NCI-H460 (cell line): Measurements from ENCODE around the gene RPP14. TPM values are rescaled to one million over a fixed set of nuclear protein-coding genes. Genes with fewer than 3 reads are reported as not detected.
A peak's percentile ranks its signal among the peaks of the same experiment; 100 is the strongest.
"Not testable (repeated sequence)": the region's sequence is repeated elsewhere in the genome, so short reads cannot be mapped to it uniquely, and the experiment has no call there.

Experiments used
- DNase-seq: peaks from one replicate; pipeline ENCODE4 v3.0.0-alpha.2; 2016; ENCODE audit warnings: low read depth; ENCODE audit errors: extremely low read depth
- polyA plus RNA-seq: library from polyadenylated mRNA; depleted of rRNA; stranded (reverse); fragments of >200 nt; gene quantifications from 2 replicates; pipeline ENCODE4 v1.2.3, GENCODE V29; 2014; cell fraction: nucleus; rRNA removed
- total RNA-seq: library from RNA; depleted of rRNA; stranded (reverse); fragments of >200 nt; shearing (Covaris generic); gene quantifications from 2 replicates; pipeline ENCODE4 v1.2.3, GENCODE V29; 2014; rRNA removed

The RPP14 gene
- total RNA-seq = 17.8 and 17.9 TPM in 2 replicates
- 8.9 and 10.2 TPM in 2 replicates for polyA plus RNA-seq

- DNase-seq = peak; percentile 92
These were observed at the start of gene RPP14, which contains the start of gene HTD2 for GRCh38 chr3:58305882-58306711. RPP14 (plus strand) TSS chr3:58306245; CDS start chr3:58310330, 4,085 bp downstream. HTD2 (plus strand) TSS chr3:58306520; CDS start chr3:58317614, 11,094 bp downstream.

GRCh38 chr3:58256511-58256910 is 49.5 kb upstream of the RPP14 start:
- DNase-seq = no peak

- DNase-seq = no peak
These were observed 47.5 kb upstream of the RPP14 start for GRCh38 chr3:58258392-58259055.

DNA sequence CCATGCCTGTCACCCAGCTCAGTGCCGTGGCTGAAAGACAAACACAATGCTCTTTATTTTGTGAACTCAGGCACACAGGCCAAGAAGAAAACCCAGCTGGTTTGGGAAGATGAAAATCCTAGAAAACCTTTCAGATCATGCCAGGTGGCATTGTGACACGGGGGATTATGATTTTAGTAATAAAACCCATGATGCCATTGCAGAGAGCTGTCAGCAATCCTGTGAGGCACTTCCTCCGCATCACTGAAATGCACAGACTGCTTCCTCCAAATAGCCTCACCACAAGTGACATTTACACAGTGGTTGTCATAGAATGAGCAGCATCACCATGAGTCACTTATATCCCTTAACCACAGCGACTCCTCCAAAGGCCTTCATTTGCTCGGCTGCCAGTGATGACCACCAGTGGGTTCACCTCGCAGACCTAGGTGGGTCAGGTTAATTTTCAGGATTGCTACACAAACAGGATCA is 45.7 kb upstream of the RPP14 start:
- DNase-seq = peak; percentile 2

DNA sequence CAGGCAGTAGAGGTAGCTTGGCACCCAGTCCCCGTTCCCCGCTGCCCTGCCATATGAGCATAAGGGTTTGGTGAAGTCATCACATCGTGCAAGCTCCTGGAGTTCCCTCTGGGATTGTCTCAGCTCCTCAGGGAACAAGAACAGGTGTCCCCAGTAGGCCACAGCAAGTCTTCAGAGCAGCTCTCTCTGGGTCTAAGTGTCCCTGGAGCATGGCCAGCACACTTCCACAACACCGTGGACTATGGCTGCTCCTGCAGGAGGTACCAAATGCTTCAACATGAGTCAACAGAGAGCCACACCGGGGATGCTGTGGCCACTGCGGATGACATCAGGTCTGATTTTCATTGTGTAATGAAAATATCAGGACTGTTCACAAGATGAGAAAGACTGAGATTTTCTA is 45.3 kb upstream of the RPP14 start:
- DNase-seq = no peak

GRCh38 chr3:58261954-58262666 is 43.9 kb upstream of the RPP14 start:
- DNase-seq = no peak

DNA sequence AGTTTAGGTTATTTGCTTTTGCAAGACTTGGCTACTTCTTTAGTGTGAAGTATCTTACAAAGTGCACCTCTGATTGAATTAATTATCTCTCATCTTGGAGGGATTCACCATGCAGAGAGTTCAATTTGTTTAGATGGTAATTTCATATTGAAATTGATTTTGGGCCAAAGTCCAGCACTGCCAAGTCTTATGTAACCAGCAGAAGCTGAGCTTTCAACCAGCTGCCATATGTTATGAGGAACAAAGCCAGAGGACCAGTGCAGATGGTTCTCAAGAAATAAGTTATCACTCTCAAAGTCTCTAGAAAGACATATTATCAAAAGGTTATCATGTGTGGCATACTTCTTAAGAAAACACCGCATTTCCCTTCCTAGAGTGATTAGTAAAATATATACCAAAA is 39.5 kb upstream of the RPP14 start:
- no peak for DNase-seq

- not testable (repeated sequence) for DNase-seq
These were observed 38.5 kb upstream of the RPP14 start for GRCh38 chr3:58267543-58267942.

GRCh38 chr3:58269356-58269755 is 36.7 kb upstream of the RPP14 start:
- no peak for DNase-seq

DNA sequence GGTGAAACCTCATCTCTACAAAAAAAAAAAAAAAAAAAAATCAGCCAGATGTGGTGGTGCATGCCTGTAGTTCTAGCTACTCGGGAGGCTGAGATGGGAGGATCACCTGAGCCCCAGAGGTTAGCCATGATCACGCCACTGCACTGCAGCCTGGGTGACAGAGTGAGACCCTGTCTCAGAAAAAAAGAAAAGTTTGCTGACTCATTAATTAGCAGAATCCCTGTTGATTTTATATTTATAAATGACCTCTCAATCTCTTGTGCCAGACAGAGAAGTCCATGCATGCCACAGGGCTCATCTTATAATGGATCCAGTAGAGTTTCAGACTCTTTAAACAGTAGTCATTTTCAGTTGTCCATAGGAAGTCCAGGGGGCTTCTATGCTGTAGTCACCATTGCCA is 35.6 kb upstream of the RPP14 start:
- DNase-seq = no peak

- peak; percentile 20 for DNase-seq
These were observed 34.0 kb upstream of the RPP14 start for GRCh38 chr3:58271901-58272501.

- DNase-seq = no peak
These were observed 33.2 kb upstream of the RPP14 start for GRCh38 chr3:58272891-58273290.

- DNase-seq = not testable (repeated sequence)
These were observed 32.7 kb upstream of the RPP14 start for GRCh38 chr3:58273362-58273761.

- DNase-seq = no peak
These were observed 31.9 kb upstream of the RPP14 start for GRCh38 chr3:58274027-58274614.

GRCh38 chr3:58281069-58281468 is 25.0 kb upstream of the RPP14 start:
- no peak for DNase-seq

- no peak for DNase-seq
These were observed 20.7 kb upstream of the RPP14 start for GRCh38 chr3:58285334-58285733.

DNA sequence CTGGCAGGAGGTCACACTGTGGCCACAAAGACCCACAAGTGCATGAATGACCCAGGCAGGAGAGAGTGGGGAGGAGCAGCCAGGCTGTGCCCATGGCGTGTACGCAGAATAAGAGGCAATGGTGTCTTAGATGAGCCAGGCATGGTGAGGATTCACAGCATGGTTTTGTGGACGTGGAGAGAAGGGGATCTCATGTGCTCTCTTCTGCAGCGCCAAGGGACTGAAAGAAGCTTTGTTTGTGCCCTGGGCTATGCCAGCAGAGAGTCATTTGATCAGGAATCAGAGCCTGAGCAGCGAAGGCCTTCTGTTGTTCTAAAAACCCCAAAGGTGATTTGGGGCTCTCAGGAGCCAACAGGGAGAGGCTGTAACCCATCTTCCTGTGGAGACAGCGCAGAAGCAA is 18.7 kb upstream of the RPP14 start:
- DNase-seq = no peak

- no peak for DNase-seq
These were observed 17.9 kb upstream of the RPP14 start for GRCh38 chr3:58288011-58288728.

DNA sequence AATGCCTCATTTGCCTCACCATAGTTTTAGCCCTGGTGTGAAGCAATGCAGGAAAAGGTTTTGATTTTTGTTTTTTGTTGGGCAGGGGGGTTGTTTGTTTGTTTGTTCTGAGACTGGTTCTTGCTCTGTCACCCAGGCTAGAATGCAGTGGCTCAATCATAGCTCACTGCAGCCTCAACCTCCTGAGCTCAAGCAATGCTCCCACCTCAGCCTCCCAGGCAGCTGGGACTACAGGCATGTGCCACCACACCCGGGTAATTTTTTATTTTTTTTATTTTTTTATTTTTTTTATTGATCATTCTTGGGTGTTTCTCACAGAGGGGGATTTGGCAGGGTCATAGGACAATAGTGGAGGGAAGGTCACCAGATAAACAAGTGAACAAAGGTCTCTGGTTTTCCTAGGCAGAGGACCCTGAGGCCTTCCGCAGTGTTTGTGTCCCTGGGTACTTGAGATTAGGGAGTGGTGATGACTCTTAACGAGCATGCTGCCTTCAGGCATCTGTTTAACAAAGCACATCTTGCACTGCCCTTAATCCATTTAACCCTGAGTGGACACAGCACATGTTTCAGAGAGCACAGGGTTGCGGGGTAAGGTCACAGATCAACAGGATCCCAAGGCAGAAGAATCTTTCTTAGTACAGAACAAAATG is 17.0 kb upstream of the RPP14 start:
- DNase-seq = not testable (repeated sequence)
